CD14-positive monocyte (primary cell): ENCODE measurements around the gene KPNA5. TPM values are rescaled to one million over a fixed set of nuclear protein-coding genes. Genes with fewer than 3 reads are reported as not detected.
"Not testable (repeated sequence)": the region's sequence is repeated elsewhere in the genome, so short reads cannot be mapped to it uniquely, and the experiment has no call there.

Source experiments
- DNase-seq, 3 donors: peaks; one replicate each; pipeline ENCODE4 v3.0.0-alpha.2; 2011 to 2022
- H2AFZ ChIP-seq: 2 replicates; pipeline ENCODE4 v1.6.0; 2012; ENCODE audit warnings: mild to moderate bottlenecking, low read depth, low read length, inconsistent platforms; ENCODE audit not compliant: insufficient read depth, poor library complexity, severe bottlenecking
- H3K27ac ChIP-seq, 2 donors: 1 replicate in 1 of 2; 2 replicates in 1 of 2; pipeline ENCODE4 v1.5.1; 2012 to 2013; ENCODE audit warnings: low read length in 2 of 2, control low read depth in 1 of 2, inconsistent platforms in 1 of 2, low read depth in 1 of 2, mild to moderate bottlenecking in 1 of 2
- H3K27me3 ChIP-seq, 2 donors: one replicate each; pipeline versions ENCODE4 v1.6.0 to v1.6.1; 2011 to 2013; ENCODE audit warnings: low read length in 2 of 2; ENCODE audit not compliant: control insufficient read depth in 2 of 2, insufficient read depth in 2 of 2
- H3K36me3 ChIP-seq, 2 donors: replicated peaks in 1 of 2; 1 replicate in 1 of 2; 2 replicates in 1 of 2; pipeline versions ENCODE4 v1.5.1 to v1.6.1; 2012 to 2013; ENCODE audit warnings: low read length in 2 of 2, control low read depth in 1 of 2, inconsistent platforms in 1 of 2, mild to moderate bottlenecking in 1 of 2; ENCODE audit not compliant: insufficient read depth in 2 of 2, control insufficient read depth in 1 of 2
- H3K4me1 ChIP-seq, 2 donors: 1 replicate in 1 of 2; 2 replicates in 1 of 2; pipeline versions ENCODE4 v1.5.1 to v1.6.1; 2012 to 2013; ENCODE audit warnings: low read length in 2 of 2, control low read depth in 1 of 2, inconsistent platforms in 1 of 2, mild to moderate bottlenecking in 1 of 2, moderate library complexity in 1 of 2; ENCODE audit not compliant: insufficient read depth in 2 of 2, control insufficient read depth in 1 of 2
- H3K4me2 ChIP-seq: replicated peaks from 2 replicates; pipeline ENCODE3; 2012; ENCODE audit warnings: low read length, moderate library complexity, mild to moderate bottlenecking; ENCODE audit not compliant: poor library complexity, severe bottlenecking; ENCODE audit errors: extremely low read depth
- H3K4me3 ChIP-seq, 3 experiments: fragments of 200-600 bp in 1 of 3; sonication (generic) in 1 of 3; replicated peaks in 1 of 3; 1 replicate in 2 of 3; 2 replicates in 1 of 3; pipeline ENCODE4 v1.5.1; 2011 to 2013; ENCODE audit warnings: low read length in 3 of 3, mild to moderate bottlenecking in 3 of 3, control low read depth in 2 of 3, low read depth in 2 of 3, inconsistent platforms in 1 of 3, moderate library complexity in 1 of 3
- H3K79me2 ChIP-seq: 2 replicates; pipeline ENCODE4 v1.6.0; 2012; ENCODE audit warnings: mild to moderate bottlenecking, control low read depth, inconsistent platforms, low read length, moderate library complexity; ENCODE audit not compliant: insufficient read depth
- H3K9ac ChIP-seq: 2 replicates; pipeline ENCODE4 v1.6.0; 2017; ENCODE audit warnings: low read length, mild to moderate bottlenecking; ENCODE audit not compliant: insufficient read depth, poor library complexity, severe bottlenecking
- H3K9me3 ChIP-seq, 2 donors: replicated peaks in 1 of 2; 1 replicate in 1 of 2; 2 replicates in 1 of 2; pipeline versions ENCODE4 v1.5.1 to v1.6.1; 2012 to 2013; ENCODE audit warnings: low read length in 2 of 2, control low read depth in 1 of 2; ENCODE audit not compliant: control insufficient read depth in 1 of 2, insufficient read depth in 1 of 2
- H4K20me1 ChIP-seq: 2 replicates; pipeline ENCODE4 v1.6.0; 2012; ENCODE audit warnings: mild to moderate bottlenecking, low read length, control low read depth, moderate library complexity; ENCODE audit not compliant: insufficient read depth
- H3K27ac Mint-ChIP-seq, 7 donors: one replicate each; pipeline ENCODE4 v1.8.0; 2020; ENCODE audit warnings: mild to moderate bottlenecking in 7 of 7, mixed read lengths in 7 of 7, moderate library complexity in 6 of 7, inconsistent platforms in 2 of 7
- H3K27me3 Mint-ChIP-seq, 3 donors: one replicate each; pipeline ENCODE4 v1.8.0; 2021 to 2022; ENCODE audit warnings: low read depth in 3 of 3, mild to moderate bottlenecking in 3 of 3, mixed read lengths in 3 of 3, moderate library complexity in 3 of 3, inconsistent platforms in 1 of 3
- H3K36me3 Mint-ChIP-seq, 2 donors: one replicate each; pipeline ENCODE4 v1.8.0; 2020; ENCODE audit warnings: mixed read lengths in 2 of 2, inconsistent platforms in 1 of 2, mild to moderate bottlenecking in 1 of 2
- H3K4me1 Mint-ChIP-seq: one replicate; pipeline ENCODE4 v1.8.0; 2020; ENCODE audit warnings: mild to moderate bottlenecking, mixed read lengths
- H3K4me3 Mint-ChIP-seq, 2 donors: one replicate each; pipeline ENCODE4 v1.8.0; 2020; ENCODE audit warnings: mild to moderate bottlenecking in 2 of 2, mixed read lengths in 2 of 2, moderate library complexity in 1 of 2
- H3K9me3 Mint-ChIP-seq, 7 donors: one replicate each; pipeline ENCODE4 v1.8.0; 2020 to 2022; ENCODE audit warnings: mixed read lengths in 7 of 7, mild to moderate bottlenecking in 6 of 7, moderate library complexity in 6 of 7, inconsistent platforms in 2 of 7
- WGBS: methylation state at CpG from one replicate; pipeline ENCODE4 v1.1.5; 2013; ENCODE audit warnings: missing lambda C conversion rate; ENCODE audit not compliant: insufficient coverage; 5-methylcytosine and 5-hydroxymethylcytosine counted together
- intact Hi-C, 2 donors: fragments of 100-400 bp; cut with micrococcal nuclease; formaldehyde crosslinking; loops; one replicate each; pipeline versions ENCODE4 v1.15.0 to v1.15.1; 2023
- polyA plus RNA-seq, 3 donors: library from polyadenylated mRNA; depleted of rRNA in 1 of 3; unstranded in 2 of 3; stranded (reverse) in 1 of 3; fragments of 300-500 nt in 2 of 3; fragments of >200 nt in 1 of 3; fragmentation: Illumina TruSeq in 2 of 3; gene quantifications; 1 replicate in 2 of 3; 2 replicates in 1 of 3; pipeline ENCODE4 v1.2.3, GENCODE V29; 2012 to 2021
- TF ChIP-seq, protein P1 (sequence below): fragments of 200-600 bp; IDR thresholded peaks from one replicate; pipeline ENCODE4 v1.8.0; 2022; ENCODE audit warnings: antibody characterized with exemption, mild to moderate bottlenecking

The KPNA5 gene
- polyA plus RNA-seq, 3 donors = 1.7 to 2.9 (median 2.3) TPM

DNA sequence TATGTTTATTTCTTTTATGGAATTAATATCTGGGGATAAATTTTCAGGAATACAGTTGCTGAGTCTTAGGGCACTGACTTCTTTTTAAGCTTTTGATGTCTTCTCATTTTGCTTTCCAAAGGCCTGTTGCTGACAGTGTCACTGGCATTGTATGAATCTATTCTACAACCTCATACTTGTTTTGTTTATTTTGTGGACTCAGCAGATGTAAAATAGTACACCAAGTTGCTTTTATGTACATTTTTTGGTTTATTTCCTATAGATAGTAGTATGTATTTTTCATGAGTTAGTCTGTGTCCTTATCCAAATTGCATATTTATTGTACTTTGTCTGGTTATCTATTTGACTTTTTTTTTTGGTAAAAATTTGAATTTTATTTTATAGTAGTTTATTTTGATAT is 49.5 kb downstream of the KPNA5 start:
- Mint-ChIP-seq H3K9me3 (no peaks in the 10 kb centered on the region), H3K27ac (no peak overlapping the region)
- peaks cover 19 to 57% of the 10 kb centered on the region in 2 donors for H3K36me3 ChIP-seq

DNA sequence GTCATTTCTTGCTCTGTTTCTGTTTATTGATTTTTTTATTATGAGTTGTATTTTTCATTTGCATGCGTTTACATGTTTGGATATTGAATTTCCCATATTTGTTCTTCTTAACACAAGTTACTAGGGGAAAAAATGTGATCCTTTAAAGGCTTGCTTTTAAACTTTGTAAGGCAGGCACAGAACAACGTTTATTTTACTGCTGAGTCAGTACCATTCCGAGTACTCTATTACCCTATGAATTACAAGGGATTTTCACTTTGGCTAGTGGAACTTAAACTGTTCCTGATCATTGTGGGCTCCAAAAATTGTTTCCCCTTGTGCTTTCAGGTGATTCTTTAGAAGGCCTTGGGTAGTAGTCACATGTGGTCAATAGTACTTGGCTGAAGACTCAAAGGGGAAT is 56.0 kb downstream of the KPNA5 start:
- DNase-seq = no peak
- Histone ChIP-seq H3K27me3 (no peaks in the 10 kb centered on the region), H3K79me2 (no peaks in the 10 kb centered on the region), H3K4me3 (no peak overlapping the region), H3K4me2 (no peak overlapping the region), H3K9ac (no peak overlapping the region), H2AFZ (no peak overlapping the region), H3K9me3 (no peaks in the 10 kb centered on the region), H3K27ac (no peak overlapping the region), H3K4me1 (no peaks in the 10 kb centered on the region), H4K20me1 (no peaks in the 10 kb centered on the region), H3K36me3 (peaks cover 5 to 6% of the 10 kb centered on the region in 2 donors)
- no peaks in the 10 kb centered on the region for H3K4me1 Mint-ChIP-seq
- peaks cover 10 to 16% (median 13%) of the 10 kb centered on the region in 7 donors for H3K9me3 Mint-ChIP-seq
- TF ChIP-seq, protein P1, sequence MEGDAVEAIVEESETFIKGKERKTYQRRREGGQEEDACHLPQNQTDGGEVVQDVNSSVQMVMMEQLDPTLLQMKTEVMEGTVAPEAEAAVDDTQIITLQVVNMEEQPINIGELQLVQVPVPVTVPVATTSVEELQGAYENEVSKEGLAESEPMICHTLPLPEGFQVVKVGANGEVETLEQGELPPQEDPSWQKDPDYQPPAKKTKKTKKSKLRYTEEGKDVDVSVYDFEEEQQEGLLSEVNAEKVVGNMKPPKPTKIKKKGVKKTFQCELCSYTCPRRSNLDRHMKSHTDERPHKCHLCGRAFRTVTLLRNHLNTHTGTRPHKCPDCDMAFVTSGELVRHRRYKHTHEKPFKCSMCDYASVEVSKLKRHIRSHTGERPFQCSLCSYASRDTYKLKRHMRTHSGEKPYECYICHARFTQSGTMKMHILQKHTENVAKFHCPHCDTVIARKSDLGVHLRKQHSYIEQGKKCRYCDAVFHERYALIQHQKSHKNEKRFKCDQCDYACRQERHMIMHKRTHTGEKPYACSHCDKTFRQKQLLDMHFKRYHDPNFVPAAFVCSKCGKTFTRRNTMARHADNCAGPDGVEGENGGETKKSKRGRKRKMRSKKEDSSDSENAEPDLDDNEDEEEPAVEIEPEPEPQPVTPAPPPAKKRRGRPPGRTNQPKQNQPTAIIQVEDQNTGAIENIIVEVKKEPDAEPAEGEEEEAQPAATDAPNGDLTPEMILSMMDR = no peak
- WGBS = no CpG with 5 or more reads among the region's 3 CpGs
- intact Hi-C loops = no loop called here
- no peak overlapping the region for H3K4me3 Mint-ChIP-seq
- no peak overlapping the region for H3K27ac Mint-ChIP-seq
- H3K36me3 Mint-ChIP-seq = peaks cover 16 to 26% of the 10 kb centered on the region in 2 donors
- H3K27me3 Mint-ChIP-seq = no peaks in the 10 kb centered on the region

More for the DNA sequence above, 49.5 kb downstream of the KPNA5 start:
- Mint-ChIP-seq H3K4me3 (no peak overlapping the region), H3K36me3 (peaks cover 35 to 38% of the 10 kb centered on the region in 2 donors), H3K27me3 (no peaks in the 10 kb centered on the region), H3K4me1 (no peaks in the 10 kb centered on the region)
- no peak overlapping the region for H3K27ac ChIP-seq
- no peaks in the 10 kb centered on the region for H3K79me2 ChIP-seq
- intact Hi-C loops = no loop called here
- no peaks in the 10 kb centered on the region for H3K9me3 ChIP-seq
- TF ChIP-seq, protein P1 = no peak
- no peaks in the 10 kb centered on the region for H3K4me1 ChIP-seq
- H3K4me3 ChIP-seq = no peak overlapping the region
- no peak overlapping the region for H3K4me2 ChIP-seq
- no peak overlapping the region for H3K9ac ChIP-seq
- H2AFZ ChIP-seq = no peak overlapping the region
- H4K20me1 ChIP-seq = no peaks in the 10 kb centered on the region
- DNase-seq = no peak
- no peaks in the 10 kb centered on the region for H3K27me3 ChIP-seq

DNA sequence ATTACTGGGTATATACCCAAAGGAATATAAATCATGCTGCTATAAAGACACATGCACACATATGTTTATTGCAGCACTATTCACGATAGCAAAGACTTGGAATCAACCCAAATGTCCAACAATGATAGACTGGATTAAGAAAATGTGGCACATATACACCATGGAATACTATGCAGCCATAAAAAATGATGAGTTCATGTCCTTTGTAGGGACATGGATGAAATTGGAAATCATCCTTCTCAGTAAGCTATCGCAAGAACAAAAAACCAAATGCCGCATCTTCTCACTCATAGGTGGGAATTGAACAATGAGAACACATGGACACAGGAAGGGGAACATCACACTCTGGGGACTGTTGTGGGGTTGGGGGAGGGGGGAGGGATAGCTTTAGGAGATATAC is 59.5 kb downstream of the KPNA5 start:
- H4K20me1 ChIP-seq, H3K27ac ChIP-seq, H3K4me1 ChIP-seq, H2AFZ ChIP-seq, H3K36me3 ChIP-seq, intact Hi-C loops, H3K4me3 ChIP-seq, H3K27me3 ChIP-seq, DNase-seq, H3K4me2 ChIP-seq, H3K4me3 Mint-ChIP-seq, H3K4me1 Mint-ChIP-seq, H3K9me3 ChIP-seq, H3K27me3 Mint-ChIP-seq, H3K27ac Mint-ChIP-seq, H3K79me2 ChIP-seq, H3K9ac ChIP-seq: not testable (repeated sequence)
- Mint-ChIP-seq H3K36me3 (peaks cover 9 to 15% of the 10 kb centered on the region in 2 donors), H3K9me3 (peaks cover 12 to 16% (median 13%) of the 10 kb centered on the region in 7 donors)
- no CpG with 5 or more reads among the region's 3 CpGs for WGBS
